Spinal cord (tissue), 10 donors: ENCODE results near the gene ATOH8. TPM values are rescaled to one million over a fixed set of nuclear protein-coding genes. Genes with fewer than 3 reads are reported as not detected.

Source experiments
- DNase-seq, 6 donors: peaks; one replicate each; pipeline versions ENCODE4 v3.0.0 to v3.0.0-alpha.2; 2013 to 2015; ENCODE audit warnings: low spot score in 6 of 6, low read depth in 4 of 6
- H3K27ac ChIP-seq: one replicate; pipeline ENCODE4 v1.5.1; 2013; ENCODE audit warnings: low read depth, low read length, control low read depth
- H3K27me3 ChIP-seq: one replicate; pipeline ENCODE4 v1.6.1; 2013; ENCODE audit warnings: low read length; ENCODE audit not compliant: control insufficient read depth, insufficient read depth
- H3K36me3 ChIP-seq: one replicate; pipeline ENCODE4 v1.6.1; 2013; ENCODE audit warnings: low read length; ENCODE audit not compliant: control insufficient read depth, insufficient read depth
- H3K4me1 ChIP-seq: one replicate; pipeline ENCODE4 v1.6.1; 2013; ENCODE audit warnings: low read length; ENCODE audit not compliant: control insufficient read depth, insufficient read depth
- H3K4me3 ChIP-seq: one replicate; pipeline ENCODE4 v1.5.1; 2013; ENCODE audit warnings: low read depth, low read length, control low read depth
- H3K9me3 ChIP-seq: one replicate; pipeline ENCODE4 v1.6.1; 2013; ENCODE audit warnings: low read length; ENCODE audit not compliant: control insufficient read depth, insufficient read depth
- WGBS: methylation state at CpG from one replicate; pipeline ENCODE4 v1.1.5; 2013; ENCODE audit warnings: missing lambda C conversion rate; ENCODE audit not compliant: insufficient coverage; 5-methylcytosine and 5-hydroxymethylcytosine counted together
- polyA plus RNA-seq, 2 donors: library from polyadenylated mRNA; unstranded; fragments of 120-200 nt; gene quantifications; one replicate each; pipeline ENCODE4 v1.2.1, GENCODE V29; 2013; ENCODE audit not compliant: insufficient read length in 2 of 2
- total RNA-seq, 2 donors: library from RNA; depleted of rRNA in 1 of 2; stranded (reverse); fragments of 120-200 nt in 1 of 2; fragments of >200 nt in 1 of 2; gene quantifications; one replicate each; pipeline versions ENCODE4 v1.2.3 to v1.2.4, GENCODE V29; 2013 to 2014
- donor health status: healthy.

The ATOH8 gene
- total and polyA plus RNA-seq, 4 donors, result 5.8 to 25.8 (median 15.2) TPM

GRCh38 chr2:85758361-85759256, 4.8 kb downstream of the ATOH8 start:
- DNase-seq, result no peak
- Histone ChIP-seq H3K9me3 (no peaks in the 10 kb centered on the region), H3K27ac (no peak overlapping the region), H3K27me3 (peaks cover 7% of the 10 kb centered on the region), H3K4me1 (peaks cover 58% of the 10 kb centered on the region), H3K36me3 (peaks cover 10% of the 10 kb centered on the region), H3K4me3 (no peak overlapping the region)
- WGBS, result 65% methylated on average over 11 of the region's 19 CpGs

GRCh38 chr2:85759257-85759613, 5.4 kb downstream of the ATOH8 start:
- no peaks in the 10 kb centered on the region for H3K9me3 ChIP-seq
- WGBS, result 93% methylated on average over 5 of the region's 5 CpGs

DNA sequence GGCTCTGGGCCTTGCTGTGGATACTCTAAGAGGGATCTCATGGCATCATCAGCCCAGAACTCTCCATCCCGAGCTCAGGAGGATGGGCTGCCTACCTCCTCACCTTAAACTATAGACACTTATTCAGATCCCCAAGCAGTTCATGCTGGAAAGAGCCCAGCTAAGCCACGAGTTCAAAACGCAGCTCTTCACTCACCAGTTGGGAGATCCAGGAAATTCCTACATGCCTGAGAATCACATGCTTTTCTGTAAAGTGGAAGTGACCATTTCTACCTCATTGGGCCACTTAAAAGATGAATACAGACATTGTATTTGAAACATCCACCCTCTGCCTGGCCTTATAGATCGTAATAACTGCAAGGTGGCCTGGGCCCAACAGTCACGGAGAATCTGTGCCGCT, 6.6 kb downstream of the ATOH8 start:
- Histone ChIP-seq H3K27me3 (peaks cover 3% of the 10 kb centered on the region), H3K9me3 (no peaks in the 10 kb centered on the region), H3K4me3 (no peak overlapping the region), H3K27ac (no peak overlapping the region), H3K36me3 (peaks cover 19% of the 10 kb centered on the region), H3K4me1 (peaks cover 64% of the 10 kb centered on the region)
- 82% methylated on average over 6 of the region's 6 CpGs for WGBS
- DNase-seq, result no peak

More at GRCh38 chr2:85759257-85759613, 5.4 kb downstream of the ATOH8 start:
- Histone ChIP-seq H3K27me3 (peaks cover 7% of the 10 kb centered on the region), H3K36me3 (peaks cover 16% of the 10 kb centered on the region), H3K27ac (no peak overlapping the region), H3K4me1 (peaks cover 62% of the 10 kb centered on the region), H3K4me3 (no peak overlapping the region)
- DNase-seq, result no peak

GRCh38 chr2:85760872-85761271, 7.1 kb downstream of the ATOH8 start:
- DNase-seq, result no peak
- Histone ChIP-seq H3K4me1 (peaks cover 65% of the 10 kb centered on the region), H3K36me3 (peaks cover 19% of the 10 kb centered on the region), H3K9me3 (no peaks in the 10 kb centered on the region), H3K27ac (no peak overlapping the region), H3K4me3 (no peak overlapping the region), H3K27me3 (peaks cover 3% of the 10 kb centered on the region)
- WGBS, result 87% methylated on average over 7 of the region's 8 CpGs

- Histone ChIP-seq H3K27ac (no peak overlapping the region), H3K9me3 (no peaks in the 10 kb centered on the region), H3K4me1 (peaks cover 65% of the 10 kb centered on the region), H3K4me3 (no peak overlapping the region), H3K27me3 (peaks cover 3% of the 10 kb centered on the region), H3K36me3 (peaks cover 24% of the 10 kb centered on the region)
- DNase-seq, result no peak
- 86% methylated on average over 1 of the region's 3 CpGs for WGBS
These were observed 7.7 kb downstream of the ATOH8 start for GRCh38 chr2:85761512-85761944.

- H3K9me3 ChIP-seq, result no peaks in the 10 kb centered on the region
- H3K27me3 ChIP-seq, result peaks cover 5% of the 10 kb centered on the region
- no peak overlapping the region for H3K4me3 ChIP-seq
- peaks cover 66% of the 10 kb centered on the region for H3K4me1 ChIP-seq
- H3K36me3 ChIP-seq, result peaks cover 28% of the 10 kb centered on the region
- 79% methylated on average over 2 of the region's 4 CpGs for WGBS
- DNase-seq, result no peak
- H3K27ac ChIP-seq, result no peak overlapping the region
These were observed 8.2 kb downstream of the ATOH8 start for GRCh38 chr2:85761946-85762345.

DNA sequence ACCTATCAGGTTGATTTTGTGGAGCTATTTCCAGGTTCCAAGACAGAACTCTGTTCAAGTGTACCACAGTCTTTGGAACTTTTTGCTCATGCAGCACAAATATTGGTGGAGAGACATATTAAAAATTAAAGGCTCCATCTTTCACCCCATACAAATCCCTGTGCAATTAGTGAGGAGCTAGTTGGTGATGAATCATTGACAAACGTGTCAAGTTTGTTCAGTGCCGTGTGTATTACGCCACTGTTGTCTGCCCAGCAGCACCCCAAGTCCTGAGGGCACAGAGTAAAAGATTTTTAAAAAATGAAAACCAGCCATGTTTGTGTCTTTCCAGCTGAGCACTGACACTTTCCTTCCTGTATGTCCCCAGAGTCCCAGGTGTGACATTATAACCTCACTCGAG, 9.3 kb downstream of the ATOH8 start:
- 83% methylated on average over 3 of the region's 4 CpGs for WGBS
- H3K9me3 ChIP-seq, result no peaks in the 10 kb centered on the region
- no peak overlapping the region for H3K4me3 ChIP-seq
- no peak for DNase-seq
- H3K36me3 ChIP-seq, result peaks cover 34% of the 10 kb centered on the region
- peaks cover 5% of the 10 kb centered on the region for H3K27me3 ChIP-seq
- no peak overlapping the region for H3K27ac ChIP-seq
- peaks cover 65% of the 10 kb centered on the region for H3K4me1 ChIP-seq

- WGBS, result 83% methylated on average over 15 of the region's 16 CpGs
These were observed 10.0 kb downstream of the ATOH8 start for GRCh38 chr2:85763831-85764230.

DNA sequence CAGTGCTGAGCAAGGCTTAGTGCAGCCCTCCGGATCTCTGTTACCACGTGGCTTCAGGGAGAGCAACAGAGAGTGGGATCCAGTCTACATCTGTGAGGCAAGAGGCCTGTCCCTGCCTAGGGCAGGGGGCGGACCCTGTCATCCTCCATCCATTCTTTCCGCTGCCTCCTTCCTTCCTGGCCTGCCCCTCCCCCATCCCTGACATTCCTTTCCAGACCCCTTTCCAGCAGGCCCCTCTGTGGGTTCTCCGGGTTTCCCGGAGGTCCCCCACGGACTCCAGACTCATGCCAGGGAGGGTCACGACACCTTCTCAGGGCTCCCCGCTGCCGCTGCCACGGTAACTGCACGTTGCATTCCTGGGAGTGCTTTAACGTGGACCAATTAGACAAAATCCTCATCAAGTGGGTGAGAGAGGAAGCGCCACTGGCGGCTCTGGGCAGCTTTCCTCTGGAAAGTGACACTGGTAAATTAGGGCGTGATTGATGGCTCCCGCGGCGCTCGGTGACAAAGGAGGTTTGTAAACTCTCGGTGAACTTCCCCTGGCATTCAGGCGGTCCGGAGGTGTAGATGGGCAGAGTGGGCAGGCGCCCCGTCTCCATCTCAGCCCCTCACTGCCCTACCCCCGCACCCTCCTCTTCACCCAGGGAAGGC, 11.4 kb downstream of the ATOH8 start:
- Histone ChIP-seq H3K9me3 (no peaks in the 10 kb centered on the region), H3K4me3 (no peak overlapping the region), H3K4me1 (peaks cover 72% of the 10 kb centered on the region), H3K27me3 (peaks cover 5% of the 10 kb centered on the region), H3K27ac (peak overlapping the region; percentile 33), H3K36me3 (peaks cover 37% of the 10 kb centered on the region)
- peak in 2 of 6 donors; percentile 72 to 92 for DNase-seq
- 12% methylated on average over 18 of the region's 26 CpGs for WGBS

More at GRCh38 chr2:85763831-85764230, 10.0 kb downstream of the ATOH8 start:
- Histone ChIP-seq H3K36me3 (peaks cover 34% of the 10 kb centered on the region), H3K27ac (no peak overlapping the region), H3K9me3 (no peaks in the 10 kb centered on the region), H3K27me3 (peaks cover 5% of the 10 kb centered on the region), H3K4me1 (peaks cover 65% of the 10 kb centered on the region), H3K4me3 (no peak overlapping the region)
- DNase-seq, result no peak
